ENCODE data around the gene SNRPD2.
"Not testable (repeated sequence)": the region's sequence is repeated elsewhere in the genome, so short reads cannot be mapped to it uniquely, and the experiment has no call there.

SNRPD2 gene

DNA sequence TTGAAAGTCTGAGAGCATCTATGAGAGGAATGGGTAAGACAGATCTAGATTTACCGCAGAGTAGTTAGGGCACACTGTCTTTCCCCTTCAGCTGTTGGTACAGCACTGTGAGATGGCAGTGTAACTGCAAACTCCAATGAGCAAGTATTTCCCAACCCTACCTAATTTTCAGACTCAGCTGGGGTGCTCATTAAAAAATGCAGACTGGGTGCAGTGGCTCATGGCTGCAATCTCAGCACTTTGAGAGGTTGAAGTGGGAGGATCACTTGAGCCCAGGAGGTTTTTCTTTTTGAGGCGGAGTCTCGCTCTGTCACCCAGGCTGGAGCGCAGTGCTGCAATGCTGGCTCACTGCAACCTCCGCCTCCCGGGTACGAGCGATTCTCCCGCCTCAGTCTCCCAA lies 13.4 kb upstream of the SNRPD2 start:
- no peak for DNase-seq (ENCODE audit: low read depth, low spot score)

DNA sequence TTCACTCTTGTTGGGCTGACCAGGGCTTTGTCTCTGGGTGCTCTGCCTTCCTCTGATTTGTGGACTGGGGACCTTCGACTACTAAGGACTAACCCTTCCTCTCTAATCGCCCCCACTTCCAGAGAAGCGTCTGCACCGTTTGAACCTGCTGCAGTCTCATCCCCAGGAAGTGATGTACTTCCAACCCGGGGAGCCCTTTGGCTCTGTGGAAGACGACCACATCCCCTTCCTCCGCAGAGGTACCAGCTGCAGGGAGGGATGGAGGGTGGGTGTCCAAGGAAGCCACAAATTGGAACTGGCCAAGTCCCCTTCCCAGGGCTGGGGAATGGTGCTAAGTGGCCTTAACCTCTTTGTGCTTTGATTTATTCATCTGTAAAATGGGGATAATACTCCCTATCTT lies 9.9 kb upstream of the SNRPD2 start:
- DNase-seq (ENCODE audit: low read depth, low spot score), result no peak

DNA sequence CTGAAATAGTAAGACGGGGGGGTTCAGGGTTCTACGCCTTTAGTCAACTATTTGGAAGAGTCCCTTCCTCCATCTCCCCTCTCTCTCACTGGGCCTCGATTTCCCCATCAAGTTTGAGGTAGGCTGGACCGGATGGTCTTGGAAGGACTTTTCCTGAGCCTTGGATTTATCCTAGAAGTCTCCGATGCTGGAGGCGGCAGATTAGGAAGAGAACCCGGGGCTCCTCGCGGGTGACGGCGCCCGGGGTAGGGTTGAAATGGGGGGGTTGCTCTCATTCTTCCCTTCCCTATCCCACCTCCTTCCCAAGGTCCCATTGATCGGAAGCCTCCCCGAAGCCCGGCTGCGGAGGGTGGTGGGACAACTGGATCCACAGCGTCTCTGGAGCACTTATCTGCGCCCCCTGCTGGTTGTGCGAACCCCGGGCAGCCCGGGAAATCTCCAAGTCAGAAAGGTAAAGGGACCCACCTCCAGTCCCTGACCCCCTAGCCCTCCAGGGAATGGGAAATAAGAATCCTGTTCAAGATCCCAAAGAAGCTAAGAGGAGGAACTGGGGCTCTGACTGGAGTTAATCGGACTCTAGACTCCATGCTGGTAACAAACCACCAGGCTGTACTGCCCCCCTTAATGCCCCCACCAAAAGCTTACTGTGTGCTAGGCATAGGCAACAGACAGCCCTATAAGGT lies 1.5 kb upstream of the SNRPD2 start:
- DNase-seq (ENCODE audit: low read depth, low spot score), result peak; percentile 65

DNA sequence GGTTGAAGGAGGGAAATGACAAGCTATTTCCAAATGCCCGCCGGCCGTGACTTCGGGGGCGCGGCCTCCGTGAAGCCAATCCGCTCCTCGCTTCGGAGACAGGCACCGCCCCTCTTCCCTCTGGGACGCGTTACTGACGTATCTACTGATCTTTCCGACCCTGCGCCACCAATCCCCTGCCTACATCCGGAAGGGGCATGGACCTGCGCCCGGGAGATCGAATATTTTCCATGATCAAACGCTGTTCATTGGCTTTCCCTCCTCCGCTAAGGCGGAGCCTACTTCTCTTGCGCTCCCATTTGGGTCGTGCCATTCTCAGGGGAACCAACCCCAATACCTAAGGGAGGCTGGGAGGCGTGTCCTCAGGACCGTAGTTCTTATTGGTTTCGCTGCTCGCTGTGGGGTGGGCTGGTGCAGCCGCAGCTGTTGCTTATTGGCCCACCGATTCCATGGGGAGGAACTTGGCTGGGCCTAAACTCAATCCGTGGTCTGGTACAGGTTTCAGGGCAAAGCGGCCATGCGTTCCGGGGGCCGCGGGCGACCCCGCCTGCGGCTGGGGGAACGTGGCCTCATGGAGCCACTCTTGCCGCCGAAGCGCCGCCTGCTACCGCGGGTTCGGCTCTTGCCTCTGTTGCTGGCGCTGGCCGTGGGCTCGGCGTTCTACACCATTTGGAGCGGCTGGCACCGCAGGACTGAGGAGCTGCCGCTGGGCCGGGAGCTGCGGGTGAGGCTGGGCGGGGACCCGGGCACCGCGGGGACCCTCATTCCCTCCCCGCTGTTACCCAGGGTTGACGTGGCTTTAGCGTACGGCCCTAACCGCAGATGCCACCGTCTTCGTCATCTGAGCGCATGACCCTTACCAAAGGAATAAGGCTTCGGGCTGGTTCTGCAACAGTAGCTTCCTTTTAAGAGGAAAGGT lies 693 bp upstream of the SNRPD2 start, which contains the start of gene QPCTL:
TSS of gene QPCTL (plus strand) at position 480 of the 919 bp plus-strand sequence. CDS start at position 518, 38 bp downstream.
- DNase-seq (ENCODE audit: low read depth, low spot score), result peak; percentile 95

DNA sequence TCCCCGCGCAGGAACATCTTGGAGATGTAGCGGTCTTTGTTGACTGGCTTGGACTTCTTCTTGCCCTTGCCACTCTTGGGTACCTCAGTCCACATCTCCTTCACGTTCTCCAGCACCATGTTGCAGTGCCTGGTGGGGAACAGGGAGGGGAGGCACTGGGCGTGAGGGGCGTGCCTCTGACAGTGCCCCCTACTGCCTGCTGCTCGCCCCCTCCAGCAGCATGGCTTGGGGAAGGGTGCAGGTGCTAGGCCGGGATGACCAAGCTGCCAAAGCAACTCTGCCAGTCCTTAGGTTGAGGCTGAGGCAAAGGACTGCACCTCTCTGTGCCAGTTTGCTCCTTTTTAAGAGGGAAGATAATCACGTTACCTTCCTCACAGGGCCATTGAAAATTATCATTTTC lies 4.2 kb downstream of the SNRPD2 start:
- DNase-seq (ENCODE audit: low read depth, low spot score), result no peak

DNA sequence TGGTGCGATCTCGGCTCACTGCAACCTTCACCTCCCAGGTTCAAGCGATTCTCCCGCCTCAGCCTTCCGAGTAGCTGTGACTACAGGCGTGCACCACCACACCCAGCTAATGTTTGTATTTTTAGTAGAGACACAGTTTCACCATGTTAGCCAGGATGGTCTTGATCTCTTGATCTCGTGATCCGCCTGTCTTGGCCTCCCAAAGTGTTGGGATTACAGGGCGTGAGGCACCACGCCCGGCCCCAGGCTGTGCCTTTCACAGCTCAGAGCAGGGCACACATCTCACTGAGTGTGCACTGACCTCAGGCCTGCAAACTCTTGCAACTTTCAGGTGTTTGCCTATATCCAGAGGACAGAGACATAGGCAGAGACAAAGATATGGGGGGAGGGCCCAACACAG lies 6.7 kb downstream of the SNRPD2 start:
- not testable (repeated sequence) for DNase-seq (ENCODE audit: low read depth, low spot score)

DNA sequence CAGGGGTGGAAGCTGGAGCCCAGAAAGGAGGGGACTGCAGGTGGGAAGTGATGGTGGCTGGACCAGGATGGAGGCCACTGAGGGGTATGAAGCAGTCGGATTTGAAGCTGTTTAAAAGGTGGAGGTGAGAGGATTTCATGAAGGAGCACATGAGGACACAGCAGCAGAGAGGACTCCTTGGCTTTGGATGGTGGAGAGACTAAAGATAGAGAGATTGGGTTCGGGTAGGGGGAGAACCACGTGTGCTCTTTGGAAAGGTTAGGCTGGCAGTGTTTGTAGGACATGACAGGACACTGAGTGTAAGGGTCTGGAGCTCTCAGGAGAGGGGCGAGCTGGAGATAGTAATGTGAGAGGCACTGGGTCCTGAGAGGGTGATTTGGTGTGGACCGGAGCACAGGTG lies 8.8 kb downstream of the SNRPD2 start:
- no peak for DNase-seq (ENCODE audit: low read depth, low spot score)

DNA sequence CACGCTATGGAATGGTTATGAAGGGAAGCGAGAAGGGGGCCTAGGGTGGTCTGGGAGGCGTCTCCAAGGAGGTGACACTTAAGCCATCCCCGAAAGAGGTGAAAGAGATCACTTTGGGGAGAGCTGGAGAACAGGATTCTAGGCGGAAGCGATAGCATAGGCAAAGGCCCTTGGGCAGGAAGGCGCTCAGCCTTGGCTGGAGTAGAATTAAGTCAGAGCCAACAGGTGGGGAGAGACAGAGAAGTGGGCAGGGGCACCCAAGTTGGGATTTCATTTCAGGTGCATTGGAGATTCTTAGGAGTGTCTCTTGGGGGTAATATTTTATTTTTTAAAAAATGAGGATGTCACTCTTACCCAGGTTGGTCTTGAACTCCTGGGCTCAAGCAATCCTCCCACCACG lies 9.6 kb downstream of the SNRPD2 start:
- DNase-seq (ENCODE audit: low read depth, low spot score), result no peak

DNA sequence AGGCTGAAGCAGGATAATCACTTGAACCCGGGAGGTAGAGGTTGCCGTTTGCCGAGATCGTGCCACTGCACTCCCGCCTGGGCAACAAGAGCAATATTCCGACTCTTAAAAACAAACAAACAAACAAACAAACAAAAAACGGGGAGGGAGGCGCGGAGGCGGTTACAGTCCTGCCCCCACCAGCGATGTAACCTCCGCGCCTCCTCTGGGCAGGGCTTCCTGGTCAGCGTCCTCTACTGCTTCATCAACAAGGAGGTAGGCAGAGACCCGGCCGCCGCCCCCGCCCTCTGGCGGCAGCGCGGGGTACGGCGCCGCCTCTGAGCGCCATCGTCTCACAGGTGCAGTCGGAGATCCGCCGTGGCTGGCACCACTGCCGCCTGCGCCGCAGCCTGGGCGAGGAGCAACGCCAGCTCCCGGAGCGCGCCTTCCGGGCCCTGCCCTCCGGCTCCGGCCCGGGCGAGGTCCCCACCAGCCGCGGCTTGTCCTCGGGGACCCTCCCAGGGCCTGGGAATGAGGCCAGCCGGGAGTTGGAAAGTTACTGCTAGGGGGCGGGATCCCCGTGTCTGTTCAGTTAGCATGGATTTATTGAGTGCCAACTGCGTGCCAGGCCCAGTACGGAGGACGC lies 10.2 kb downstream of the SNRPD2 start:
- peak; percentile 54 for DNase-seq (ENCODE audit: low read depth, low spot score)

DNA sequence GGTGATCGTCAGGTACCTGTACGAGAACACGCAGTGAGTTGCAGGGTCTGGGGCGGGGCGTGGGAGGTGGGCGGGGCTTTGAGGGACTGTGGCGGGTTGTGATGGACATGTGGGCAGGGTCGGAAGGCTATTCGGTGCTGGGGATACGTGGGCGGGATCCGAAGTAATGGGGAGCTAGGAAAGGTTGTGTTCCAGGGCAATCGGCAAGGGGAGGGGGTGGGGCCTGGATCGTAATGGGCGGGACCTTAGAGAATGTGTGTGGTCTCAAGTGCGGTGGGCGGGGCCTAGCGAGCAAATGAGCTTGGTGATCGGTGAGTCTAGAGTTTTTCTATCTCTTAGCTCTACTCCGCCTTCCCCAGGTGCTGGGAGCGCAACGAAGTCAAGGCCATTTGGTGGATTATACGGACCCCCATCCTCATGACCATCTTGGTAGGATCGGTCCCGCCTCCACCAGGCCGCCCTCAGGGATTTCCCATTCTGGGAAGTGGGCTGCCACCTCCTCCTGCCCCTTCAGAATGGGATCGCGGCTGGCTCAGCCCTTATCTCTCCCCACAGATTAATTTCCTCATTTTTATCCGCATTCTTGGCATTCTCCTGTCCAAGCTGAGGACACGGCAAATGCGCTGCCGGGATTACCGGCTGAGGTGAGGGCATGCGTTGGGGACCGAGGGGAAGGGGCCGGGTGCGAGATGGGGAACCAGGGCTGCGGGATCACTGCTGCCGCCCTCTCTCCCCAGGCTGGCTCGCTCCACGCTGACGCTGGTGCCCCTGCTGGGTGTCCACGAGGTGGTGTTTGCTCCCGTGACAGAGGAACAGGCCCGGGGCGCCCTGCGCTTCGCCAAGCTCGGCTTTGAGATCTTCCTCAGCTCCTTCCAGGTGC lies 14.2 kb downstream of the SNRPD2 start:
- peak; percentile 71 for DNase-seq (ENCODE audit: low read depth, low spot score)

DNA sequence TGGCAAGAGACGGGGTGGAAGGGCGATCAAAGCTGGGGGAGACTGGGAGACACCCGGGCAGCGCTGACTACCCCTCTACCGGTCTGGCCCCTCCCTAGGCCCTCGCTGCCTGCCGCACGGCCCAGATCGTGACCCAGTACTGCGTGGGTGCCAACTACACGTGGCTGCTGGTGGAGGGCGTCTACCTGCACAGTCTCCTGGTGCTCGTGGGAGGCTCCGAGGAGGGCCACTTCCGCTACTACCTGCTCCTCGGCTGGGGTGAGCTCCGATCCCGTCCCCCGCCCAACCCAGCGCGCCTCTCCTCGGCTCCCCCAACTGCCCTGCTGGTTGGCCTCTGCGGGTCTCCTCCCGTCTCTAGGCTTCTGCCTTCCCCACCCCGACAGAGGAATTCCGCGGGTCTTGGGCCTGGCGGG lies 14.9 kb downstream of the SNRPD2 start:
- DNase-seq (ENCODE audit: low read depth, low spot score), result peak; percentile 21

DNA sequence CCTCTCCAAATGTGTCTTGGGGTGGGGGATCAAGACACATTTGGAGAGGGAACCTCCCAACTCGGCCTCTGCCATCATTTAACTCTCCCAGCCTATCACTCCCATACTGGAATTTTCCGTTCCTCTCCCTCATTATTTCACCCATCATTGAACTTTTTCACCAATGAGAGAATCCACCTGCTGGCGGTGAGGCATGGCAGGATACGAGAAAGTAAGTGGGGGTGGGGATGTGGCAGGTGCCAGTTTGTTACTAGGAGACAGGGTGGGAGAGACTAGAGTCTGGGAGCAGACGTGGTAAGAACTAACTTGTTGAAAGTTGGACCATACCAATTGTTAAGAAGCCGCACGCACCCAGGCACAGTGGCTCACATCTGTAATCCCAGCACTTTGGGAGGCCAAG lies 16.8 kb downstream of the SNRPD2 start:
- DNase-seq (ENCODE audit: low read depth, low spot score), result no peak

DNA sequence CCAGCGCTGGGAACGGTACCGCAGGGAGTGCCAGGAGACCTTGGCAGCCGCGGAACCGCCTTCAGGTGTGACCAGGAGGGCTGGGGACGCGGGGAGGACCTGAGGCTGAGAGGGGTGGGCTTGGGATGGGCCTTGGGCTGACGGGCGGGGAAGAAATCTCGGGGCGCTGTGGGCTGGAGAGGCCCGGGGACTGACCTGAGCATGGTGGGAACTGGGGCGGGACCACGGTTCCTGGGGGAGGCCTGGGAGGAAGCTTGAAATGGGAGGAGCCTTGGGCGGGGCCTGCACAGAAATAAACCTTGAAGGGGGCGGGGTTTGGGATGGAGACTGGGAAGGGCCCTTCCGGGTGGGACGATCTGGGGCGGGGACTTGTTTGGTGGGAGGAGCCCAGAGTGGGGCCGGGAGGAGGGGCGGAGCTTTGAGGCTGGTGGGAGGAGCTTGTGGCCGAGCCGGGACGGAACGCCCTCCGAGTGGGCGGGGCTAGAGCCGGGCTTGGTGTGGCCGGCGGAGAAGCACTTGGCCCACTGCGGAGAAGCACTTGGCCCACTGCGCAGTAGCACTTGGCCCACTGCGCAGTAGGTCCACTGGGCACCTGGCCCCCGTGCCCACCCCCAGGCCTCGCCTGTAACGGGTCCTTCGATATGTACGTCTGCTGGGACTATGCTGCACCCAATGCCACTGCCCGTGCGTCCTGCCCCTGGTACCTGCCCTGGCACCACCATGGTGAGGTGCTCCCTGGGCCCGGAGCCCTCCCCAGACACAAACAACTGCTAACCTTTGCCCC lies 20.9 kb downstream of the SNRPD2 start:
- peak; percentile 21 for DNase-seq (ENCODE audit: low read depth, low spot score)

DNA sequence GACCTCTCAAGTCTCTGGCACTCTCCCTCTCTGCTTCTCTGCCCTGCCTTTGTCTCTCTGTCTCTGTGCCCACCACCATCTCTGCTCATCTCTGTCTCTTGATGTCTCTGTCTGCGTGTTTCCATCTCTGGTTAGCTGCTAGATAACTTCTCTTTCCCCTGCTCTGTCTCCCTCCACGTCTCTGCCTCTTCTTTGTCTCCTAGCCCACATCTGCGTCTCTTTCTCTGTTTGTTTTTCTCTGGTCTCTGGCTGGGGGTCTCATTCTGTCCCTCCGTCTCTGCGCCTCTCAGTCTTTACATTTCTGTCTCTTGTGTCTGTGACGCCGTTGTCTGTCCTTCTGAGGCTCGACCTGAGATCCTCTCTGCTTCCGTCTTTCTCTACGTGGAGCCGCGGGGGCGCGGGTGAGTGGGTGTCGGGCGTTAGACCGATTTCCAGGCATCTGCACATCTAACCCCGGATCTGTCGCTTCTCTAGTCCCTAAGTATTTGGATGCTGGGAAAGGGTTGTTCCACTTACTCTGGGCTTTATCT lies 23.3 kb downstream of the SNRPD2 start:
- no peak for DNase-seq (ENCODE audit: low read depth, low spot score)

DNA sequence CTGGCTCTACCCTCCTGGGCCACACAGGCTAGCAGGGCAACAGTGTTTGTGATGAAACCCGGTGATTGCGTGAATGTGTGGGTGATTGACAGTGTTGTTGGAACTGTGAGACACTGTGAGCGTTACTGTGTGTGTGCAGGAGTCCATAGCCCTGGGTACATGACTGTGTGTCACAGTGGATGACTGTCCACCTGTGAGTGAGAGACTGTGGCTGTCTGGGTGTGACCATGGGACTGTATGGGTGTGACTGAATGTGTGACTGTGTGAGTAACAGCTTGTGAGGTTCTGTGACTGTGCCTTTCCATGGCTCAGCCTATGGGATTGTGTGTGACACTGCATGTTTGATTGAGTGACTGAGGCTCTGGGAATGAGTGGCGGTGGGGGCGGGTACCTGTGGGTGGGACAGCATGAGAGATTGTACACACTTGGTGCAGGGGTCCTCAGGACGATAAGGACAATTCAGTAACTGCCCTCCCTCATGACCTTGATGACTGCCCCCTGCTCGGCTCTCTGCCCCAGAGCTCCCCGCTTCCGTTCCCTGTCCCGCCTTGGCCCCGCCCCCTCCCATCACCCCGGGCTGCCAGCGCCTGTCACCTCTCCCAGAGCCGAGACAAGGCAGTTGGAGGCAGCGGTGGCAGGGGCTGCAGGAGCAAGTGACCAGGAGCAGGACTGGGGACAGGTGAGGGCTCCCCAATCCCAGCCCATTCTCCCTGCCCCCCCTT lies 24.0 kb downstream of the SNRPD2 start, which contains the start of gene GIPR:
TSS of gene GIPR (plus strand) at position 602 of the 722 bp plus-strand sequence. CDS start 1,300 bp downstream, outside the sequence.
- peak; percentile 27 for DNase-seq (ENCODE audit: low read depth, low spot score)

DNA sequence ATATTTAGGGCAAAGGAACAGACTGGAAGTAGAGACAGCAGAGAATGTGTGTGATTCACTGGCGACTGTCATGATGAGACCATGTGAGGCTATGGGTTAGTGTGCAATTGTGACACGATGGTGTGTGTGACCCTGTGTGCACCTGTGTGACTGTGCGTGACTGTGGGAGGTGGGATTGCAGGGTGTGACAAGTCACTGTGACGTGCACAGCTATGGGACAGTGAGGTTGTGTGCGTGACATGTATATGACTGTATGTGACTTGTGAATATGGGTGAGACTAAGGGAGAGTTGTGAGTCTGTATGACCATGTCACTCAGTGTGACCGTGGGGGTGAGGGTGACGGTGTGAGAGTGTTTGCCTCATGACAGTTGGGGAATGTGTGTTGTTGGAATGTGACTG lies 27.2 kb downstream of the SNRPD2 start:
- no peak for DNase-seq (ENCODE audit: low read depth, low spot score)

DNA sequence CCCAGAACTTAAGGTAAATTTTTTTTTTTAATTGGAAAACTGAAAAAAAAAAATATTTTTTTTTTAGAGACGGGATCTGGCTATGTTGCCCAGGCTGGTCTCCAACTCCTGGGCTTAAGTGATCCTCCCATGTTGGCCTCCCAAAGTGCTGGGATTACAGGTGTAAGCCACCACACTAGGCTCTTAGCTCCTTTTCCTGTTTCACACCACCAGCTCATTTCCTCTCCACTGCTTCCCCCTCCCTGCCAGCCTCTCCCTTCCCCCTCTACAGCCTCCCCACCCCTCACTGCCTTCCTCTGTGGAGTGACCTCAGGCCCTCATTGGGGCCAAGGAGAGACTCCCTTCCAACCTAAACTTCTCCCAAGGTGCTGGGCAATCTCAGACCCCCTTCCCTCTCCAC lies 28.0 kb downstream of the SNRPD2 start:
- DNase-seq (ENCODE audit: low read depth, low spot score), result no peak

DNA sequence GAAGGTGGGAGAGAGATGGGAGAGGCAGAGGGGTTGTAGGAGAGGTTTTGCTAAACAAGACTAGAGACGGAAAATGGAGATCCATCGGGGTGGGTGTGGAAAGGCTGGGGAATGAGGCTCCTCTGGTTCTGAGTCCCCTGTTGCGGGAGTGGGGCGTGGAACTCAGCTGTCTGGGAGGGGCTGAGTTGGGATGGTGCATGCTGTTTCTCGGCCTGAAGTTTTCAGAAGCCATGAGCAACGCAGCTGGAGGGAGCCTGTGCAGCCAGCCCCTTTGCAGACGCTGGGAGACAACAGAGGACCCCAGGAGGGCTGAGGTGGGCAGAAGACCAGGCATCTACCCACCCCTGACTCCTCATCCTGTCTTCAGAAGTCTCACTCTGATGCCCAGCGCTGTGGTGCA lies 31.1 kb downstream of the SNRPD2 start:
- DNase-seq (ENCODE audit: low read depth, low spot score), result no peak

DNA sequence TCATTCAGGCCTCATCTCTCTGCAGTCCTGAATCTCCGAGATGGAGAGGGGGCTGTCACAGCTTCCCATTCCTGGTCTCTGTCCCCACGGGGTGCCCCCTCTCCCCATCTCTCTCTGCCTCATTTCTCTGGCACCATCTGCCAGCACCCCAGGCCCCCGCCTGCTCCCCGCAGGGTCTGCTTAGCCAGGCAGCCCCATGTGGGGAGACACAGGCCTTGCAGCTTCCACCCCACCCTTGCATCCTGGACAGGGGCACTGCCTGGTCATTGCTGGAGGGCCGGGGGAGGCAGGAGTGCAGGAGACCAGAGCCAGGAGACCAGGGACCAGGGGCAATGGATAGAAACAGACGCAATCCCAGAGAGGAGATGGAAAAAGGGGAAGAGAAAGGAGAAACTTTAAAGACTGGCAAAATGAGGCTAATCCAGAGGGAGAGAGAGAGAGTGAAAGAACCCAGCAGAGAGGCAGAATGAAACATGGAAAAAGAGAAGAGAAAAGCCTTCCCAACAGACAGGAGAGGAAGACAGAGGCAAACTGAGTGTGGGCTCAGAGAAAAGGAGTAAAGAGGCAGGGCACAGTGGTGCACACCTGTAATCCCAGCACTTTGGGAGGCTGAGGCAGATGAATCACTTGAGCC lies 32.5 kb downstream of the SNRPD2 start:
- no peak for DNase-seq (ENCODE audit: low read depth, low spot score)
